ENCODE results near the gene ICAM3.

The ICAM3 gene

DNA sequence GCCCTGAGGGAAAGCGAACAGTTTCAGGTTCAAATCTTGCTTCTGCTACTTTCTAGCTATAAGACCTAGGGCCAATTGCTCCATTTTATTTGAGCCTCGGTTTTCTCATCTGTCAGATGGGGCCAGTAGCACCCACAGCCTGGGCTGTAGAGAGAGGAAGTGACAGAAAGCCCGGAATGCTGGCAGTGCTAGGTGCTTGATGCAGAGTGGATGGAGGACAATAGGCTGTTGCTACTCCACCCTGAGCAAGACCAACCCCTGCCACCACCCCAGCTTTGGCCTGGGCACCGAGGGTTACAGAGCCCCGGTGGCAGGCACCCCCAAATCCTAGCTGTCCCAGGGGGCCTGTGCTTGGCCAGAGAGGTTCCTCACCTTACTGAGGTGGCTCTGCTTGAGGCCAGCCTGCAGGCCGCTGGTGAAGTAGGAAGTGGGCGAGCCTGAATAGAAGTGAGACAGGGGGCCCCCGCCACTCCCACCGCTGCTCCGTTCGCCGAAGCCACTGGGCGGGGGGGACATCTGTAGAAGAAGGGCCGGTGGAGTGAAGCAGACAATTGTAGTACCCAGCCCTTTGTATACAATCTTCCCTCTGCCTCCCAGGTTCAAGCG is 21.5 kb downstream of the ICAM3 start:
- no peak for DNase-seq

DNA sequence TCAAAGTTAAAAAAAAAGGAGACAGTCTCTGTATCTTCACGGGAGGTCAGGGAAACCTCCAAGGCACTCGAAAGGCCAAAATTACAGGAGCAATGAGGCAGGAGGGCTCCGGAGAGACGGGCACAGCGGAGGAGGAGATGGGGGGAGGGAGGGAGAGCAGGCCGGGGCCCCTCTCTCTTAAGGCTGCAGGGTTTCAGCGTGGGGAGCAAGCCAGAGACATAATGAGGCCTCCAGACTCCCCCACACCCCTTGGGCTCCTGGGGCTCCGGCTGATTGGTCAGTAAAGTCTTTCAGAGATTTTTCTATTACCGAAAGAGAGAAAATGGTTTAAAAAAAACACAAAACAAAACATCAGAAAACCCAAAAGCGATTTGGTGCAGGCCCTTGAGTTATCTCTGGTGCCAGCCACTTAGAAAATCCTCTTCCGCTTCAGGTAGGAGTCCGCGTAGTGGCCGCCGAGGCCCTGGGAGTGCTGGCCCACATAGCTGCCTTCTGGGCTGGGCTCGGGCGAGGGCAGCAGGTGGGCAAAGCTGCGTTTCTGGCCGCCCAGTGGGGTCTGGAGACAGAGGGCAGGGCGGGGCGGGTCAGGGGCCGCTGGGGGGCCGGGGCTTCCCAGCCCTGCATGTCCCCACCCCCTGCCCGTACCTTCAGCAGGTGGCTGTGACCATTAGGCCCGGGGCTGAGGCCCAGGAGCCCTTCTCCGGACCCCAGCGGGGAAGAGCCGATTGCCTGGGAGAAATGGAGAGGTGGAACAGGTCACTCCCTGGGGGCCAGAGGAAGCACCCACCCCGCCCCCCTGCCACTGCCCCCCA is 22.2 kb downstream of the ICAM3 start:
- no peak for DNase-seq

DNA sequence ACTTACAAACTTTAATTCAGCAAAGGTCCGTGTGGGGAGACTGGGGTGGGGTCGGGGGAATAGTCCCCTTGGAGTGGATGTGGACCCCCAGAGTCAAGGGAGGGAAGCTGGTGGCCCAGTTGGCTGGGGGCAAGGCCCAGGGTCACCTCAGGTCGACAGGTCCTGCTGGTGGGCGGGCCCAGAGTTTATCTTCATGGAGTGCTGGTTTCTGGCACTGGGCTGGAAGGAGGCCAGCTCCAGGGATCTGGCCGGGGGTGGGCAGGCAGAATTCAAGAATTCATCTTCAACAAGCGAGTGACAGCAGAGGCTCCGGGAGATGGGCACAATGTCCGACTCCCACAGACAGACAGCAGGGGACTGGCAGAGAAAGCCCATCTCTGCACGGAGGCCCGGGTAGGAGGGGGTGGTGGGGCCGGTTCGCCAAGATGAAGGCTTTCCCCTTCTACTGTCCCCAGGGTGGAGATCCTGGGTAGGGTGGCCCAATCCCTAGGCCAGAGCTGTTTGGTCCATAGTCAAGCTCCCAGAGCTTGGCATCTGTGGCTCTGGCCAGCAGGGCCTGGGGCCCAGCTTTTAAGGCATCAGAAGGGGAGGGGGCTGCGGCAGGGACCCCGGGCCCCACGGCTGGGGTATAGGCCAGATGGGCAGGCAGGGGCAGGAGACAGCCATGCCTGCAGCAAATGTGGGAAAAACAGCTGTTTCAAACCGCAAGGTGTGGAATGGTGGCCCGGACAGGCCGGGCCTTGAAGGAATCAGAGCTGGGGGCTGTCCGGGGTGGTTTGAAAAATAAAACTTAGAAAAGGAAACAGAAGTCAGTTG is 23.0 kb downstream of the ICAM3 start:
- DNase-seq, result peak; percentile 86

DNA sequence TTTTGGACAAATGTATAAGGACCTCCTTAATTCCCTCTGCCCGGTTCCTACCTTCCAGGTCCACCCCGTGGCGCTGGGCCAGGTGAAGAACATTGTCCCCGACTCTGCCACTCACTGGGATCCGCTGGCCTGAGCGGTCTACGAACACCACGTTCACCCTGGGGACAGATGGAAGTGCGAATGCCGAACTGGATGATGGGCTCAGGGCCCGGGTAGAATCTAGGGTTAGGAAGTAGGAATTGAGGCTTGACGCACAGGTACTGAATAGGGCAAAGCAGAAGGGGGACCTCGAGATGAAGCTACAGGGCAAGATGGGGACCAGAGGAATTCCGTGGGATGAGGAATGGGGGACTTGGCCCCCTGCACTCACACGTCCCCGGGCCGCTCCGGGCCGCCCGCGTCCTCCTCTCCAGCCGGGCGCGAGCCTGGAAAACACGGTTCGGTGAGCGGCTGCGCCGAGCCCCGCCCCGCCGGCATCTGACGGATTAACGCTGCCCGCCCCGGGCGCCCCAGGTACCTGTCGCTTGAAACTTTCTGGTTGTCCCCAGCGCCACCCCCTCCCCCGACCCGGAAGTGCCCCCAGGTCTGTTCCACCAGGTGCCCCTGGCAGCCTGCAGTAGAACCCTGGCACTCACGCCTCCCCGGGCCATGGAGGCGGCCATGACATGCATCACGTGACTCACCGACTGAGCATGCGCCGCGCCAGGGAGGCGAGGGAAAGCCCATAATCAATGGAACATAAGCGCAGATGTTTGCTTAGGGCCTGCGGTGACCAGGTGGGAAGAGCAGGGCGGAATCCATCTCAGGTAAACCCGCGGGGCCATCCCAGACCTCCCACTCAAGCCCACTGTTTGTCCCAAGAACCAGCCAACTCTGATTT is 23.8 kb downstream of the ICAM3 start, which contains the start of gene FDX2:
Gene FDX2, minus strand, starts transcription at position 681 of the 880 bp plus-strand sequence. Its CDS starts 19 bp downstream, at position 662.
- DNase-seq, result peak; percentile 98

DNA sequence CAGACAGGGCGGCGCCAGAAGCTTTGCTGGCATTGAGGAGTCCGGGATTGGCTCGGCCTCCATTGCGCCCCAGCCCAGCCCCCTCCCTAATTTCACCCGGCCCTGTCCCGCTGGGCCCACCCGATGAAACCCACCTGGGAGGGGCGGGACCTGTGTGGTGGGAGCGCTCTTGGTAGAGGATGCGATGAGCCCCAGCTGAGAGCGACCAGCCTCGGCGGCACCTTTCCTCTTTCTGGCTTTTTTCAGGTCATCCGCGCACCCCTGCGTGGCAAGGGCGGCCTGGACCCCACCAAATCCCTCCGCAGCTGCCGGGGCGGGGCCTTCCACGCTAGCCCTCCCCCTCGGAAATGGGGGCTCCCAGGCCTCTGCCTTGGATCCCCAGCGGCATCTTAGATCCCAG is 30.0 kb downstream of the ICAM3 start, which contains the start of gene ZGLP1:
Gene ZGLP1, minus strand, starts transcription at position 393 of the 400 bp plus-strand sequence.
- no peak for DNase-seq

DNA sequence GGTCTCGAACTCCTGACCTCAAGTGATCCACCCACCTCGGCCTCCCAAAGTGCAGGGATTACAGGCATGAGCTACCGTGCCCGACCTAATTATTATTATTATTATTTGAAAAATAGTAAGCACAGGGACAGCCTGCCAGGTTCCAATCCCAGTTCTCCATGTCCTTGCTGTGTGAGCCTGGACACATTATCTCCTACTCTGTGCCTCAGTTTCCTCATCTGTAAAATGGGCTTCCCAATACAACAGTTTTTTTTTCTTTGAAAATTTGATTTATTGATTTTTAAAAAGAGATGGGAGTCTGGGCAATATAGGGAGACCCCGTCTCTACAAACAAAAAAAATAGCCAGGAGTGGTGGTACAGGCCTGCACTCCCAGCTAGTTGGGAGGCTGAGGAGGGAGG is 33.1 kb downstream of the ICAM3 start:
- DNase-seq, result no peak

DNA sequence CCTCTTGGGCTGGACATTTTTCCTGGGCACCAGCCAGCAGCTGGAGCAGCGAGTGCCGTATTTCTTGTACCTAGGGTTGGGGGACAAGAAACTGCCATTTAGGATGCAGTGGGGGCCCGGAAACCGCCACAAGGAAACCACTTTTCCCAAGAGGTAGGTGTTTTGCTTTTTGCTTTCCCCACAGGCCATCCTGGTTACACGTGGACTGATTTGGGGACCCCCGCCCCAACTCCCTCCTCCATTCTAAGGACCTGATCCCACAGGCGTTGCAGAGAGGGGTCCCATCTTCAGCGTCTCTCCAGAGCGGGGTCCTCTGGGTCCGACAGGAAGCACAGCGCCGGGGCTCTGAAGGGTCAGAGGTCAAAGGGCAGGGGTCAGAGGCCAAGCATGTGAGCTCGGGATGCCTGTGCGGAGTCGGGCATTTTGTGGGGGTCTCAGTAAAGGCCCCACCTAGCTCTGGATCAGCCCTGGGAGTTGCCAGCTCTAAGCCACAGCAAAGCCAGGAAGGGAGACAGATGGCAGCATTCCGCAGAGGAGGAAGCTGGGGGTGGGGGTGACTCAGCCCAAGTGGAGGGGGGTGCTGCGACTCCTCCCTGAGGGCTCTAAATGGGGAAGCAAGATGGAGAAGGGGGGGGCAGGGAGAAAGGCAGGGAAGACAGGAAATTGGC is 34.2 kb downstream of the ICAM3 start:
- no peak for DNase-seq

DNA sequence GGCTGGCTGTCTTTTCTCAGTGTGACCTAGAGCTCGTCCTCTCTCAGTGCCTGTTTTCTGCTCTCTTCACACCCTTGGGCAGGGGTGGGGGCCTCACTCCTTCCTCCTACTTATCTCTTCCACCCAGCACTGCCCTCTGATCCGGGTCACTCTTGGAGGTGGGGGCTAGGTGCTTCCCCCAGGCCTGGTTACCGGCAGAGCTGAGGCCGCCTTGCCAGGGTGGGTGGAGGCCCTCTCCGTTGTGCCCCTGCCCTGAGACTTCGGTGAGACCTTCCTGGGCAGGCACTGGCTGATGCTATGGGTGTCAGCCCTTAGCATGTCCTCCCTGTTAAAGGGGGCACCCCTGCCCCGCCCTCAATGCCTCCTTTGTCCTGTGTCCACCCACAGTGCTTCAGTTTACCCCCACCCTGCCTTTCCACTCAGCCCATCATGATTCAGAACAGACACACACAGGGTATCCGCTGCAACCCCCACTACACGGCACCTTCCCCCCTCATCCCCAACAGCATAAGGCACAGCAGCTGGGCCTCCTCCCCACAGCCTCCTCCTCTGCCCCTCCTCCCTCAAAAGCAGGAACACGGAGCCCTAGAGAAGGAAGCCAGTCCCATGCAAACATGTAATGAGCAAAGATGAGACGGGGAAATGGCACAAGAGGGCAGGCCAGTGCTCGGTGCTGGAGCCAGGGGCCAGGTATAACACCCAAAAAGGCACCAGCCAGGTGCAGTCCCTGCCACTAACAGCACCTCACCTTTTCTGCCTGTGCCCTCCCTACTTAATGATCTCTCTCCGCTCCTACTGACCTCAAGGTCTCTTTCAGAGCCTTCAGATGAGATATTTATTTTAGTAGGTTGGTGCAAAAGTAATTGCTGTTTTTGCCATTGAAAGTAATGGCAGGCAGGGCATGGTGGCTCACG is 39.6 kb downstream of the ICAM3 start:
- peak; percentile 100 for DNase-seq

DNA sequence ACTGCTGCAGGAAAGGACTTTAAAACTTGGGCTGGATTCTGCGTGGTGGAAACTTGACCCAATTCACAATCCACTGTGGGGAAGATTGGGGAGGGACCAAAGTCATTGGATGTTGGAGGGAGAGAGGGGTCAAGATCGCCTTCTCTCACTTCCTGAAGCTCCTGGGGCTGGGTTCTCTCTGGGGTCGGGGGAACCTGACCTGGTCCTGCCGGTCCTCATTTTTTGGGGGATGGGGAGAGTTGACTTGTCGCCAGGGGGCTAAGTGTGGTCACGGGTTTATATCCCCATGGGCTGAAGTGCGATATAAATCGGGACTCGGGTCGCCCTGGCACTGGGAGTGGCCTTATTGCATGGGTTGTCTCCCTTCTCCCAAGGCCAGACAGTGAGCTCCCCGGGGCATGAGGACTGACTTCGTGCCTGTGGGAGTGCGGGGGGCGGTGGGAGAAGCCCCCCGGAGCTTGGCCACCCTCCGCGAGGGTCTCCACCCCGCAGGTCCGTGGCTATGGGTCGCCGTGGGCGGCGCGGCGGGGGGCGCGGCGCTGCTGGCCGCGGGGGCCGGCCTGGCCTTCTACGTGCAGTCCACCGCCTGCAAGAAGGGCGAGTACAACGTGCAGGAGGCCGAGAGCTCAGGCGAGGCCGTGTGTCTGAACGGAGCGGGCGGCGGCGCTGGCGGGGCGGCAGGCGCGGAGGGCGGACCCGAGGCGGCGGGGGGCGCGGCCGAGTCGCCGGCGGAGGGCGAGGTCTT is 43.4 kb downstream of the ICAM3 start:
- no peak for DNase-seq

DNA sequence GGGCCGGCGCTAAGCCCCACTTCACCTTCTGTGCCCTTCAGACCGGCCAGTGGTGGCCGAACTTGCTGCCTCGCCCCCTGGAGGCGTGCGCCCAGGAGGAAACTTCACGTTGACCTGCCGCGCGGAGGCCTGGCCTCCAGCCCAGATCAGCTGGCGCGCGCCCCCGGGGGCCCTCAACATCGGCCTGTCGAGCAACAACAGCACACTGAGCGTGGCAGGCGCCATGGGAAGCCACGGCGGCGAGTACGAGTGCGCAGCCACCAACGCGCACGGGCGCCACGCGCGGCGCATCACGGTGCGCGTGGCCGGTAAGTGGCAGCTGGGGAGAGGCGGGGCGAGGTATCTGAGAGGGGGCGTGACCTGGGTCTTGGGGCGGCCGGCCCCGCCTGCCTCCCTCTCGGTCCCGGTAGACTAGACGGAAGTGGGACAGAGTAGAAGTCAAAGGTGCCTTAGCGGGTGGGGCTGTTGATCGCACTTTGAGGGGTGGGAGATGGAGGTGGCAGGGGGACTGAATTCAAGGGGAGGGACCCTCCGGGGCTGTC is 44.0 kb downstream of the ICAM3 start:
- DNase-seq, result no peak

DNA sequence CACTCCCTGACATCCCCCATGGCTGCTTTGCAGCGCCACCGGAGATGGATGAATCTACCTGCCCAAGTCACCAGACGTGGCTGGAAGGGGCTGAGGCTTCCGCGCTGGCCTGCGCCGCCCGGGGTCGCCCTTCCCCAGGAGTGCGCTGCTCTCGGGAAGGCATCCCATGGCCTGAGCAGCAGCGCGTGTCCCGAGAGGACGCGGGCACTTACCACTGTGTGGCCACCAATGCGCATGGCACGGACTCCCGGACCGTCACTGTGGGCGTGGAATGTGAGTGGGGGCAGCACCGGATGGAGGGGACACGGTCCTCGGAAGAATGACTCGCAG is 45.1 kb downstream of the ICAM3 start:
- no peak for DNase-seq

DNA sequence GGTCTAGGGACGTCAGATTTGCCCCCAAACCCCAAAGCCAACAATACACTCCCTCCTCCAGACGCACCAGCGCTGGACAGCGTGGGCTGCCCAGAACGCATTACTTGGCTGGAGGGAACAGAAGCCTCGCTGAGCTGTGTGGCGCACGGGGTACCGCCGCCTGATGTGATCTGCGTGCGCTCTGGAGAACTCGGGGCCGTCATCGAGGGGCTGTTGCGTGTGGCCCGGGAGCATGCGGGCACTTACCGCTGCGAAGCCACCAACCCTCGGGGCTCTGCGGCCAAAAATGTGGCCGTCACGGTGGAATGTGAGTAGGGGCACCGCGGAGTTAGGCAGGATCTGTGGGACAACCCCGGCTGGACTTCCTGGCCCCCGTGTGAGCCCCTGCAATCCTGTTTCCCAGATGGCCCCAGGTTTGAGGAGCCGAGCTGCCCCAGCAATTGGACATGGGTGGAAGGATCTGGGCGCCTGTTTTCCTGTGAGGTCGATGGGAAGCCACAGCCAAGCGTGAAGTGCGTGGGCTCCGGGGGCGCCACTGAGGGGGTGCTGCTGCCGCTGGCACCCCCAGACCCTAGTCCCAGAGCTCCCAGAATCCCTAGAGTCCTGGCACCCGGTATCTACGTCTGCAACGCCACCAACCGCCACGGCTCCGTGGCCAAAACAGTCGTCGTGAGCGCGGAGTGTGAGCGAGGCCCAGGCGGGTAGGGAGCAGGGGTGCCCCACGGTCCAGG is 45.6 kb downstream of the ICAM3 start:
- DNase-seq, result no peak

DNA sequence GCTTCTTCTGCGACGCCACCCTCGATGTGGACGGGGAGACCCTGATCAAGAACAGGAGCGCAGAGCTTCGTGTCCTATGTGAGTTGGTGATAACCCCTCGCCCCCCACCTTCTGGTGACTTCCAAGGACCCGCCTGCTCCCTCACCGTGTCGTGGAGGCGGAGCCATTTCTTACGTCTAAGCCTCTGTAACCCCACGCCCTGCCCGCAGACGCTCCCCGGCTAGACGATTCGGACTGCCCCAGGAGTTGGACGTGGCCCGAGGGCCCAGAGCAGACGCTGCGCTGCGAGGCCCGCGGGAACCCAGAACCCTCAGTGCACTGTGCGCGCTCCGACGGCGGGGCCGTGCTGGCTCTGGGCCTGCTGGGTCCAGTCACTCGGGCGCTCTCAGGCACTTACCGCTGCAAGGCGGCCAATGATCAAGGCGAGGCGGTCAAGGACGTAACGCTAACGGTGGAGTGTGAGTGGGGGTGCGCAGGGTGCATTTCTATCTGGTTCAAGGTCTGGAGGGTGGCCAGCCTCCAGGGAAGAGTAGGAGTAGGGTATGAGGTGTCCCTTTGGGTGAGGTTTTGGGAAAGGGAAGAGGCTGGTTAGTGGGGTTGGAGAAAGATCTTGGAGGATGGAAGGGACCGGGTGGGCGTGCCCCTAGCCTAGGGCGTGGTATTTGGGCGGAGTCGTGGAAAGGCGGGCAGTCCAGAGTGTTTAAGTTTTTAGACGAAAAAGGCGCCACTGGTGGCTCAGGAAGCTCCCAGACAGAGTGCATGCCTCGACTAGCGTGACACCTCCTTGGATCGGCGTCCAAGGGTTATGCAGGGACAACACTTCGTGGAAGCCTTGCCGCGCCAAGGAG is 46.4 kb downstream of the ICAM3 start:
- no peak for DNase-seq

DNA sequence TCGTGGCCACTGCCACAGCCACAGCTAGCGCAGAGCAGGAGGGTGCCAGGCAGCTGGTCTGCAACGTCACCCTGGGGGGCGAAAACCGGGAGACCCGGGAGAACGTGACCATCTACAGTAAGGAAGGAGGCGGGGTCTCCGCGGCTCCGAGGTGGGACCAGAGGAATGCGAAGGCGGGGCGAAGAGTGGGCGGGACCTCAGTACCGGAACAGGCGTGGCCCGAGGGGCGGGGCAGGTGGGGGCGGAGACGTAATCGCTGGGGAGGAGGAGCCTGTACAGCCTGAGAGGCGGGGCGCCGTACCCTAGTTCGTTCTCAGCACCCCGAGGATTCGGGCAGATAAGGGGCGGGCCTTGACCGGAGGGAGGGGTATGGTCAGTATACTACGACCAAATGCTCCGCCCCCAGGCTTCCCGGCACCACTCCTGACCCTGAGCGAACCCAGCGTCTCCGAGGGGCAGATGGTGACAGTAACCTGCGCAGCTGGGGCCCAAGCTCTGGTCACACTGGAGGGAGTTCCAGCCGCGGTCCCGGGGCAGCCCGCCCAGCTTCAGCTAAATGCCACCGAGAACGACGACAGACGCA is 47.1 kb downstream of the ICAM3 start:
- peak; percentile 92 for DNase-seq

DNA sequence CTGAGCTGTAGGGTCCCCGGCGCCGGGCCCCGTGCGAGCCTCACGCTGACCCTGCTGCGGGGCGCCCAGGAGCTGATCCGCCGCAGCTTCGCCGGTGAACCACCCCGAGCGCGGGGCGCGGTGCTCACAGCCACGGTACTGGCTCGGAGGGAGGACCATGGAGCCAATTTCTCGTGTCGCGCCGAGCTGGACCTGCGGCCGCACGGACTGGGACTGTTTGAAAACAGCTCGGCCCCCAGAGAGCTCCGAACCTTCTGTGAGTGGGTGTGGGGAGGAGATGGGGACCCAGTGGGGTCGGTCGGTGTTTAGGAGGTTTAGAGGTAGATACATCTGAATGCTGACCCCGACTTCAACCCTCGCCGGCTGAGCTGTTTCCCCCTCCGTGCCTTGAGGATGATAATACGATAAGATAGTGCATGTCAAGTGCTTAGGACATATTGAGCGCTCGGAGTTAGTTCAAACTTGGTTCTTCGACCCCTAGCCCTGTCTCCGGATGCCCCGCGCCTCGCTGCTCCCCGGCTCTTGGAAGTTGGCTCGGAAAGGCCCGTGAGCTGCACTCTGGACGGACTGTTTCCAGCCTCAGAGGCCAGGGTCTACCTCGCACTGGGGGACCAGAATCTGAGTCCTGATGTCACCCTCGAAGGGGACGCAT is 47.7 kb downstream of the ICAM3 start:
- peak; percentile 83 for DNase-seq

DNA sequence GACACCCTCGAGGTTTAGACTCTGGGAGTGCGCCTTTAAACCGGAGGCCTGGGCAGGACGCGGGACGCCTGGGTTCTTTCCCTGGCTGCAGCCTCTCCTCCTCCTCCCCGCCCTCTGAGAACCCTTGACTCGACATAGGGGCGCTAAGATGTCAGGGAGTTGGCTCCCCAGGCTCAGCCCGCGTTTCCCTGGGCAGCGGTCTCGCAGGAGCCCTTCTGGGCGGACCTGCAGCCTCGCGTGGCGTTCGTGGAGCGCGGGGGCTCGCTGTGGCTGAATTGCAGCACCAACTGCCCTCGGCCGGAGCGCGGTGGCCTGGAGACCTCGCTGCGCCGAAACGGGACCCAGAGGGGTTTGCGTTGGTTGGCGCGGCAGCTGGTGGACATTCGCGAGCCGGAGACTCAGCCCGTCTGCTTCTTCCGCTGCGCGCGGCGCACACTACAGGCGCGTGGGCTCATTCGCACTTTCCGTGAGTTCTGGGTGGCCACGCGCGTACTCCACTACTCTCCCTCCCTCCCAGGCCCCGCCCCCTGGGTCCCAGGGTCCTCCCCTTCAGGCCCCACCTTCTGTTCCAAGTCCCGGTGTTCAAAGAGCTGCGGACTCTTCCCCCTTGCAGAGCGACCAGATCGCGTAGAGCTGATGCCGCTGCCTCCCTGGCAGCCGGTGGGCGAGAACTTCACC is 48.4 kb downstream of the ICAM3 start:
- peak; percentile 97 for DNase-seq
